ENCODE data around the gene SREK1.

- TF ChIP-seq CTCF (IDR thresholded peaks at IDR 0.05; ENCODE audit: borderline replicate concordance, extremely low read depth, low read length, poor library complexity, severe bottlenecking) (no peak), EZH2 (IDR thresholded peaks at IDR 0.05; ENCODE audit: borderline replicate concordance, low read depth, low read length, severe bottlenecking) (no peak)
Observed at GRCh38 chr5:66129144-66129543, 15.0 kb upstream of the SREK1 start.

Data from DND-41 (cell line).